Adrenal gland (tissue), 12 donors: Measurements from ENCODE around the gene WSB1. TPM values are rescaled to one million over a fixed set of nuclear protein-coding genes. Genes with fewer than 3 reads are reported as not detected.

Source experiments
- DNase-seq, 7 donors: peaks; one replicate each; pipeline ENCODE4 v3.0.0-alpha.2; 2019 to 2020
- H3K27ac ChIP-seq, 5 donors: fragments of 200-600 bp; sonication (generic) in 4 of 5; 1 replicate in 3 of 5; 2 replicates in 2 of 5; pipeline versions ENCODE4 v1.5.1 to v1.8.0; 2016 to 2020; ENCODE audit warnings: mild to moderate bottlenecking in 1 of 5
- H3K27me3 ChIP-seq: fragments of 200-600 bp; 2 replicates; pipeline ENCODE4 v1.8.0; 2021
- H3K36me3 ChIP-seq, 2 donors: fragments of 200-600 bp; replicated peaks in 1 of 2; 1 replicate in 1 of 2; 2 replicates in 1 of 2; pipeline versions ENCODE4 v1.5.1 to v1.8.0; 2018 to 2022
- H3K4me1 ChIP-seq, 2 donors: fragments of 200-600 bp; replicated peaks in 1 of 2; 1 replicate in 1 of 2; 2 replicates in 1 of 2; pipeline versions ENCODE4 v1.5.1 to v1.8.0; 2018 to 2021
- H3K4me3 ChIP-seq, 4 donors: fragments of 200-600 bp; sonication (generic) in 3 of 4; one replicate each; pipeline ENCODE4 v1.5.1; 2016 to 2018
- H3K9me3 ChIP-seq, 3 donors: fragments of 200-600 bp; sonication (generic) in 1 of 3; replicated peaks in 1 of 3; 1 replicate in 2 of 3; 2 replicates in 1 of 3; pipeline versions ENCODE4 v1.5.1 to v1.8.0; 2016 to 2021
- POLR2A ChIP-seq, 2 donors: fragments of 450-650 bp; IDR thresholded peaks; one replicate each; pipeline ENCODE4 v1.6.1; 2017; ENCODE audit warnings: antibody characterized with exemption in 2 of 2, mild to moderate bottlenecking in 2 of 2, moderate library complexity in 1 of 2
- WGBS, 4 donors: extraction: QIAGEN DNeasy Blood & Tissue Kit in 2 of 4; methylation state at CpG; one replicate each; pipeline versions ENCODE4 v1.1.5 to v1.1.7; 2013 to 2017; 5-methylcytosine and 5-hydroxymethylcytosine counted together
- intact Hi-C, 2 donors: fragments of 100-400 bp; cut with DNase I; formaldehyde crosslinking; loops; one replicate each; pipeline versions ENCODE4 v1.14.1 to v1.15.0; 2022 to 2023
- polyA plus RNA-seq, 3 donors: library from polyadenylated mRNA; stranded (reverse); fragments of 200-250 nt in 2 of 3; fragments of 350-450 nt in 1 of 3; fragmentation: Illumina TruSeq in 1 of 3; extraction: RNeasy Lipid Tissue Mini Kit (QIAGEN cat#74804) in 1 of 3; gene quantifications; one replicate each; pipeline ENCODE4 v1.2.3, GENCODE V29; 2013 to 2014
- total RNA-seq, 9 donors: library from RNA; depleted of rRNA in 4 of 9; stranded (reverse); fragments of >200 nt in 4 of 9; fragments of 120-200 nt in 1 of 9; fragmentation: NEBNext Ultra II Directional in 1 of 9; extraction: Animal tissue kit (Norgen Biotek cat#: 25700) in 1 of 9; gene quantifications; one replicate each; pipeline versions ENCODE4 v1.1.0 to v1.2.4, GENCODE V29; 2013 to 2023
- TF ChIP-seq, protein P1 (sequence below), 6 experiments: fragments of 450-650 bp in 4 of 6; fragments of 200-600 bp in 2 of 6; sonication (generic) in 1 of 6; IDR thresholded peaks; 1 replicate in 5 of 6; 2 replicates in 1 of 6; pipeline versions ENCODE4 v1.5.1 to v1.8.0; 2016 to 2021; ENCODE audit warnings: antibody characterized with exemption in 6 of 6, mild to moderate bottlenecking in 2 of 6, moderate library complexity in 1 of 6
- donor health status: healthy with polysubstance abuse.
- donor health status: Bipolar disorder and iron deficiency.
- donor health status: DM: yes; HTN: yes; CAD: no.
- donor health status: DM: no; HTN: no; CAD: no.
- donor health status: DM: no; HTN: no; CAD: no.
- donor health status: DM: yes; HTN: yes; CAD: no.

Gene WSB1
- total and polyA plus RNA-seq, 12 donors: 27.5 to 170 (median 82.4) TPM

DNA sequence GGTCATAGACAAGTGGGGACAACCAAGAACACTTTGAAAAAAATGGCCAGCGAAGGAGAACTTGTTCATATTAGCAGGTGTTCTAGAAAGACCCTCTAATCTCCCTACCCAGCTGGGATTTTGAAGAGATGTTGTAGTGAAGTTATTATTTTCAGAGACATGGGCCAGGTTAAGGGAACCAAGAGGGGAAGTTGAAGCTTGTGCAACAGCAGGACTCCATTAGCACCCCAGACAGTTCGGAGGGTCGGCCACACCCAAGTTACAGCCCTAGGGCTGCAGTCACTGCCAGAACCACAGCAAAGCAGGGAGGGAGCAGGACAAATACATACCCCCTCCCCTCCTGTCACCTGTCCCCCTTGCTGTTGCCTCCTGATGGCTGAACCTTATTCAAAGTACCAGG, 42.3 kb downstream of the WSB1 start:
- Histone ChIP-seq H3K4me1 (peaks cover 14 to 19% of the 10 kb centered on the region in 2 donors), H3K36me3 (no peaks in the 10 kb centered on the region), H3K27me3 (no peaks in the 10 kb centered on the region), H3K9me3 (no peaks in the 10 kb centered on the region), H3K27ac (no peak overlapping the region), H3K4me3 (no peak overlapping the region)
- peak in 1 of 7 donors; percentile 19 for DNase-seq
- intact Hi-C loops: no loop called here
- 85 to 95% (median 89%) methylated on average over 1 to 3 of the region's 3 CpGs for WGBS, 4 donors
- TF ChIP-seq, protein P1, sequence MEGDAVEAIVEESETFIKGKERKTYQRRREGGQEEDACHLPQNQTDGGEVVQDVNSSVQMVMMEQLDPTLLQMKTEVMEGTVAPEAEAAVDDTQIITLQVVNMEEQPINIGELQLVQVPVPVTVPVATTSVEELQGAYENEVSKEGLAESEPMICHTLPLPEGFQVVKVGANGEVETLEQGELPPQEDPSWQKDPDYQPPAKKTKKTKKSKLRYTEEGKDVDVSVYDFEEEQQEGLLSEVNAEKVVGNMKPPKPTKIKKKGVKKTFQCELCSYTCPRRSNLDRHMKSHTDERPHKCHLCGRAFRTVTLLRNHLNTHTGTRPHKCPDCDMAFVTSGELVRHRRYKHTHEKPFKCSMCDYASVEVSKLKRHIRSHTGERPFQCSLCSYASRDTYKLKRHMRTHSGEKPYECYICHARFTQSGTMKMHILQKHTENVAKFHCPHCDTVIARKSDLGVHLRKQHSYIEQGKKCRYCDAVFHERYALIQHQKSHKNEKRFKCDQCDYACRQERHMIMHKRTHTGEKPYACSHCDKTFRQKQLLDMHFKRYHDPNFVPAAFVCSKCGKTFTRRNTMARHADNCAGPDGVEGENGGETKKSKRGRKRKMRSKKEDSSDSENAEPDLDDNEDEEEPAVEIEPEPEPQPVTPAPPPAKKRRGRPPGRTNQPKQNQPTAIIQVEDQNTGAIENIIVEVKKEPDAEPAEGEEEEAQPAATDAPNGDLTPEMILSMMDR (IDR thresholded peaks at IDR 0.05): no peak
- no peak for TF ChIP-seq POLR2A (IDR thresholded peaks at IDR 0.05)

GRCh38 chr17:27338536-27338985, 44.6 kb downstream of the WSB1 start:
- Histone ChIP-seq H3K36me3 (no peaks in the 10 kb centered on the region), H3K9me3 (no peaks in the 10 kb centered on the region), H3K27ac (no peak overlapping the region), H3K4me1 (peaks cover 4 to 9% of the 10 kb centered on the region in 2 donors), H3K27me3 (no peaks in the 10 kb centered on the region), H3K4me3 (no peak overlapping the region)
- no peak for DNase-seq
- TF ChIP-seq POLR2A (IDR thresholded peaks at IDR 0.05): no peak
- TF ChIP-seq, protein P1 (IDR thresholded peaks at IDR 0.05): no peak
- intact Hi-C loops: no loop called here
- 77 to 83% (median 80%) methylated on average over 9 of the region's 9 CpGs for WGBS, 4 donors

- DNase-seq: peak in 1 of 7 donors; percentile 8
- Histone ChIP-seq H3K4me3 (no peak overlapping the region), H3K4me1 (peaks cover 0 to 2% of the 10 kb centered on the region in 2 donors), H3K27ac (no peak overlapping the region), H3K27me3 (no peaks in the 10 kb centered on the region), H3K36me3 (no peaks in the 10 kb centered on the region), H3K9me3 (no peaks in the 10 kb centered on the region)
- TF ChIP-seq POLR2A (IDR thresholded peaks at IDR 0.05): no peak
- TF ChIP-seq, protein P1 (IDR thresholded peaks at IDR 0.05): no peak
- intact Hi-C loops: no loop called here
- 79 to 92% (median 88%) methylated on average over 9 of the region's 9 CpGs for WGBS, 4 donors
Observed at GRCh38 chr17:27339198-27339835, 45.4 kb downstream of the WSB1 start.

DNA sequence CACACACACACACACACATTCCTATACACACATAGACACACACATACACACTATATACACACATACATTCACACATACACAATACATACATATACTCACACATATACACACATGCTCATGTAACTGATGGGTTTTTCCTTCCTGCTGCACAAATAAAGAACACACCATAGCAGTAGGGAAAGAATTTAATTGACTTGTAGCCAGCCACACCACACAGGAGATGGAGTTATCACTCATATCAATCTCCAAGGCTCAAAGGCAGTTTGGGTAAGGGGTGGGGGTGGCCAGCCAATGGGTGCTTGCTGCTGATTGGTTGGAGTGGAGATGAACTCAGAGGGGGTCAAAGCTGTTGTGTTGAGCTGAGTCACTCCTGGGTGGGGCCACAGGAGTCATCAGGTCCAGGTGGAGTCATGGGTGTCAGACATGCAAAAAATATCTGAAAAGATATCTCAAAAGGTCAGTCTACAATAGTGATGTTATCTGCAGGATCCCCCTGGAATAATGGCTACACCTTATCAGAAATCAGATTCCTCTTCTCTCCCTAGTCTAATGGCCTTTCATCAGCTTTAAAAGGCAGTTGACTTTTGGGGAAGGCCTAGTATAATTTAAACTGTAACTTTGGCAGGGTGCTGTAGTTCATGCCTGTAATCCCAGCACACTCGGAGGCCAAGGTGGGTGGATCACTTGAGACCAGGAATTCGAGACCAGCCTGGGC, 46.1 kb downstream of the WSB1 start:
- peak in 1 of 7 donors; percentile 13 for DNase-seq
- no peak for TF ChIP-seq POLR2A (IDR thresholded peaks at IDR 0.05)
- TF ChIP-seq, protein P1 (IDR thresholded peaks at IDR 0.05): no peak
- WGBS, 4 donors: 91 to 95% (median 92%) methylated on average over 2 of the region's 2 CpGs
- Histone ChIP-seq H3K36me3 (no peaks in the 10 kb centered on the region), H3K4me1 (peaks cover 0 to 6% of the 10 kb centered on the region in 2 donors), H3K4me3 (no peak overlapping the region), H3K27me3 (no peaks in the 10 kb centered on the region), H3K27ac (no peak overlapping the region), H3K9me3 (no peaks in the 10 kb centered on the region)
- intact Hi-C loops: no loop called here
